Neutrophil (primary cell): ENCODE results near the gene AMOTL1.

Experiments used
- H3K27ac ChIP-seq: fragments of 200-600 bp; sonication (generic); 2 replicates; pipeline ENCODE4 v1.5.1; 2016; ENCODE audit warnings: mild to moderate bottlenecking, moderate library complexity
- H3K27me3 ChIP-seq: fragments of 200-600 bp; sonication (generic); 2 replicates; pipeline ENCODE4 v1.6.0; 2016; ENCODE audit warnings: mild to moderate bottlenecking
- H3K36me3 ChIP-seq: fragments of 200-600 bp; sonication (generic); 2 replicates; pipeline ENCODE4 v1.5.1; 2017
- H3K4me1 ChIP-seq, 2 experiments: fragments of 200-600 bp in 1 of 2; sonication (generic) in 1 of 2; 1 replicate in 1 of 2; 2 replicates in 1 of 2; pipeline versions ENCODE4 v1.5.1 to v1.6.1; 2013 to 2016; ENCODE audit warnings: low read depth in 1 of 2, low read length in 1 of 2, mild to moderate bottlenecking in 1 of 2, moderate library complexity in 1 of 2; ENCODE audit not compliant: control insufficient read depth in 1 of 2, insufficient read depth in 1 of 2
- H3K4me3 ChIP-seq, 2 experiments: fragments of 200-600 bp in 1 of 2; sonication (generic) in 1 of 2; 1 replicate in 1 of 2; 2 replicates in 1 of 2; pipeline ENCODE4 v1.5.1; 2013 to 2016; ENCODE audit warnings: low read depth in 1 of 2, low read length in 1 of 2, mild to moderate bottlenecking in 1 of 2, moderate library complexity in 1 of 2
- H3K9me3 ChIP-seq: fragments of 200-600 bp; sonication (generic); 2 replicates; pipeline ENCODE4 v1.5.1; 2016
- CTCF ChIP-seq: fragments of 200-600 bp; sonication (generic); IDR thresholded peaks from 2 replicates; pipeline ENCODE4 v1.5.1; 2016; ENCODE audit warnings: antibody characterized with exemption

AMOTL1 gene

GRCh38 chr11:94925422-94926270, 157.5 kb downstream of the AMOTL1 start:
- Histone ChIP-seq H3K9me3 (no peaks in the 10 kb centered on the region), H3K36me3 (no peaks in the 10 kb centered on the region), H3K4me3 (no peak overlapping the region), H3K4me1 (no peaks in the 10 kb centered on the region), H3K27me3 (no peaks in the 10 kb centered on the region), H3K27ac (no peak overlapping the region)
- TF ChIP-seq CTCF: no peak

GRCh38 chr11:94926271-94926625, 158.1 kb downstream of the AMOTL1 start:
- Histone ChIP-seq H3K4me1 (no peaks in the 10 kb centered on the region), H3K27me3 (no peaks in the 10 kb centered on the region), H3K36me3 (no peaks in the 10 kb centered on the region), H3K9me3 (no peaks in the 10 kb centered on the region), H3K4me3 (no peak overlapping the region), H3K27ac (no peak overlapping the region)
- no peak for TF ChIP-seq CTCF
